HCT116 (cell line): ENCODE results near the gene EID2. TPM values are rescaled to one million over a fixed set of nuclear protein-coding genes. Genes with fewer than 3 reads are reported as not detected.

ENCODE experiments used
- ATAC-seq: fragments of 200-7000 bp; cut with Tn5 transposase; 2 replicates; pipeline ENCODE4 v1.9.1; 2020; ENCODE audit warnings: mild to moderate bottlenecking, moderate library complexity
- BruUV-seq: library from RNA; stranded (reverse); fragments of 400-500 nt; replicated peaks from 2 replicates; lab custom pipeline; 2021; lab: Mats Ljungman, UMichigan
- CTCF ChIA-PET: fragments of 300-600 bp; sonication (Branson Sonifier 250); formaldehyde crosslinking; loops from one replicate; lab custom pipeline; 2021; ENCODE audit warnings: antibody characterized with exemption; lab: Charles Lee
- POLR2A ChIA-PET: fragments of 300-600, 350-600 bp; sonication (Branson Sonifier 250); formaldehyde crosslinking; loops from one replicate; lab custom pipeline; 2021; ENCODE audit warnings: antibody characterized with exemption; lab: Charles Lee
- RAD21 ChIA-PET, 2 experiments: fragments of 300-600 bp; sonication (Branson Sonifier 250); formaldehyde crosslinking; loops; one replicate each; lab custom pipeline; 2023; ENCODE audit warnings: low total read pairs in 2 of 2; ENCODE audit not compliant: uncharacterized antibody in 2 of 2, unreplicated experiment in 2 of 2, low non-redundant PET in 1 of 2; lab: Charles Lee
- DNase-seq: peaks from one replicate; pipeline ENCODE4 v3.0.0-alpha.2; 2010; ENCODE audit warnings: low read depth, low spot score
- H2AFZ ChIP-seq: fragments of 200-600 bp; shearing (Covaris generic), sonication (generic); 2 replicates; pipeline ENCODE4 v1.6.1; 2017; ENCODE audit warnings: low read depth, mixed run types, mixed read lengths, antibody characterized with exemption, low read length; ENCODE audit not compliant: poor library complexity, severe bottlenecking
- H3K27ac ChIP-seq: 2 replicates; pipeline ENCODE4 v1.5.1; 2012; ENCODE audit warnings: low read depth, low read length
- H3K27me3 ChIP-seq: fragments of 200-600 bp; sonication (generic); 2 replicates; pipeline ENCODE4 v1.6.1; 2016; ENCODE audit warnings: mixed run types, low read length, mixed read lengths; ENCODE audit not compliant: insufficient read depth
- H3K36me3 ChIP-seq, 2 experiments: fragments of 200-500 bp in 1 of 2; fragments of 200-600 bp in 1 of 2; sonication (Bioruptor generic) in 1 of 2; sonication (generic) in 1 of 2; 2 replicates each; pipeline versions ENCODE4 v1.5.1 to v1.6.1; 2014 to 2016; ENCODE audit warnings: low read length in 2 of 2, inconsistent platforms in 1 of 2, mixed read lengths in 1 of 2, mixed run types in 1 of 2; ENCODE audit not compliant: insufficient read depth in 2 of 2, control insufficient read depth in 1 of 2
- H3K4me1 ChIP-seq, 2 experiments: fragments of 200-600 bp in 1 of 2; sonication (generic) in 1 of 2; 2 replicates each; pipeline versions ENCODE4 v1.5.1 to v1.6.1; 2012 to 2017; ENCODE audit warnings: low read length in 2 of 2, inconsistent platforms in 1 of 2, mild to moderate bottlenecking in 1 of 2, mixed read lengths in 1 of 2, mixed run types in 1 of 2, moderate library complexity in 1 of 2; ENCODE audit not compliant: insufficient read depth in 2 of 2, control insufficient read depth in 1 of 2
- H3K4me2 ChIP-seq: fragments of 200-600 bp; sonication (generic); 2 replicates; pipeline ENCODE4 v1.6.1; 2017; ENCODE audit warnings: mixed run types, low read length, mixed read lengths
- H3K4me3 ChIP-seq, 2 experiments: fragments of 200-600 bp in 1 of 2; sonication (generic) in 1 of 2; replicated peaks in 1 of 2; 2 replicates each; pipeline ENCODE4 v1.5.1; 2011 to 2016; ENCODE audit warnings: low read length in 2 of 2, control low read depth in 1 of 2, low read depth in 1 of 2, mild to moderate bottlenecking in 1 of 2, mixed read lengths in 1 of 2, mixed run types in 1 of 2
- H3K79me2 ChIP-seq: fragments of 200-600 bp; sonication (generic); 2 replicates; pipeline ENCODE4 v1.6.1; 2017; ENCODE audit warnings: mild to moderate bottlenecking, mixed run types, low read length, moderate library complexity, mixed read lengths; ENCODE audit not compliant: insufficient read depth
- H3K9ac ChIP-seq: fragments of 200-600 bp; sonication (generic); 2 replicates; pipeline ENCODE4 v1.6.1; 2016; ENCODE audit warnings: low read length, mixed read lengths
- H3K9me2 ChIP-seq: fragments of 200-600 bp; sonication (generic), shearing (Covaris generic); 2 replicates; pipeline ENCODE4 v1.6.1; 2017; ENCODE audit warnings: mixed run types, mild to moderate bottlenecking, moderate library complexity; ENCODE audit not compliant: insufficient read depth
- H3K9me3 ChIP-seq, 2 experiments: fragments of 200-500 bp in 1 of 2; fragments of 200-600 bp in 1 of 2; sonication (Bioruptor generic) in 1 of 2; sonication (generic) in 1 of 2; 2 replicates each; pipeline ENCODE4 v1.6.1; 2014 to 2017; ENCODE audit warnings: low read length in 2 of 2, mixed read lengths in 2 of 2, inconsistent platforms in 1 of 2, low read depth in 1 of 2, mild to moderate bottlenecking in 1 of 2, mixed run types in 1 of 2, moderate library complexity in 1 of 2; ENCODE audit not compliant: control insufficient read depth in 1 of 2, insufficient read depth in 1 of 2
- H4K20me1 ChIP-seq: fragments of 200-600 bp; sonication (generic), shearing (Covaris generic); 2 replicates; pipeline ENCODE4 v1.6.1; 2017; ENCODE audit warnings: mixed run types, mild to moderate bottlenecking, moderate library complexity; ENCODE audit not compliant: insufficient read depth
- CEBPB ChIP-seq: IDR thresholded peaks from 2 replicates; pipeline ENCODE4 v1.6.1; 2012; ENCODE audit warnings: low read depth
- EGR1 ChIP-seq: IDR thresholded peaks from 2 replicates; pipeline ENCODE4 v1.6.1; 2012; ENCODE audit warnings: low read depth
- FOSL1 ChIP-seq: IDR thresholded peaks from 2 replicates; pipeline ENCODE4 v1.6.1; 2012; ENCODE audit warnings: low read depth
- JUND ChIP-seq: IDR thresholded peaks from 2 replicates; pipeline ENCODE4 v1.6.1; 2012
- MAX ChIP-seq: IDR thresholded peaks from 2 replicates; pipeline ENCODE4 v1.6.1; 2012
- POLR2AphosphoS5 ChIP-seq: IDR thresholded peaks from 2 replicates; pipeline ENCODE4 v1.6.1; 2011; ENCODE audit warnings: mild to moderate bottlenecking, low read depth, low read length, moderate library complexity
- RAD21 ChIP-seq: IDR thresholded peaks from 2 replicates; pipeline ENCODE4 v1.6.1; 2012; ENCODE audit warnings: low read depth, mild to moderate bottlenecking
- SIN3A ChIP-seq: IDR thresholded peaks from 2 replicates; pipeline ENCODE4 v1.6.1; 2012; ENCODE audit warnings: low read depth
- SP1 ChIP-seq: IDR thresholded peaks from 2 replicates; pipeline ENCODE4 v1.6.1; 2012; ENCODE audit warnings: low read depth
- SRF ChIP-seq: IDR thresholded peaks from 2 replicates; pipeline ENCODE4 v1.6.1; 2012; ENCODE audit warnings: low read depth
- TCF7L2 ChIP-seq: IDR thresholded peaks from 2 replicates; pipeline ENCODE4 v1.7.0; 2011; ENCODE audit warnings: borderline replicate concordance, inconsistent platforms; ENCODE audit not compliant: insufficient read depth, insufficient read length; ENCODE audit errors: extremely low read depth
- YY1 ChIP-seq: IDR thresholded peaks from 2 replicates; pipeline ENCODE4 v1.6.1; 2011; ENCODE audit warnings: low read length, low read depth, moderate library complexity, mild to moderate bottlenecking; ENCODE audit not compliant: insufficient replicate concordance; ENCODE audit errors: extremely low read depth
- ZBTB33 ChIP-seq: IDR thresholded peaks from 2 replicates; pipeline ENCODE4 v1.6.1; 2011; ENCODE audit warnings: mild to moderate bottlenecking, low read length, moderate library complexity; ENCODE audit not compliant: insufficient replicate concordance; ENCODE audit errors: extremely low read depth
- ZFX ChIP-seq: fragments of 450-650 bp; IDR thresholded peaks from 2 replicates; pipeline ENCODE4 v1.6.1; 2017
- intact Hi-C: fragments of 100-400 bp; cut with micrococcal nuclease; formaldehyde crosslinking; loops from 2 replicates; pipeline ENCODE4 v1.10.0; 2022
- total RNA-seq: library from RNA; stranded (reverse); gene quantifications from one replicate; pipeline ENCODE4 v1.2.1, GENCODE V29; 2021; ENCODE audit not compliant: unreplicated experiment
- TF ChIP-seq, protein P1 (sequence below): IDR thresholded peaks from 2 replicates; pipeline ENCODE4 v1.6.1; 2012; ENCODE audit warnings: low read depth

The EID2 gene
- total RNA-seq, 1 experiment from 2014 or later, result 11.7 TPM

GRCh38 chr19:39518975-39519374 is 21.0 kb downstream of the EID2 start (continued):
- TF ChIP-seq, protein P1, sequence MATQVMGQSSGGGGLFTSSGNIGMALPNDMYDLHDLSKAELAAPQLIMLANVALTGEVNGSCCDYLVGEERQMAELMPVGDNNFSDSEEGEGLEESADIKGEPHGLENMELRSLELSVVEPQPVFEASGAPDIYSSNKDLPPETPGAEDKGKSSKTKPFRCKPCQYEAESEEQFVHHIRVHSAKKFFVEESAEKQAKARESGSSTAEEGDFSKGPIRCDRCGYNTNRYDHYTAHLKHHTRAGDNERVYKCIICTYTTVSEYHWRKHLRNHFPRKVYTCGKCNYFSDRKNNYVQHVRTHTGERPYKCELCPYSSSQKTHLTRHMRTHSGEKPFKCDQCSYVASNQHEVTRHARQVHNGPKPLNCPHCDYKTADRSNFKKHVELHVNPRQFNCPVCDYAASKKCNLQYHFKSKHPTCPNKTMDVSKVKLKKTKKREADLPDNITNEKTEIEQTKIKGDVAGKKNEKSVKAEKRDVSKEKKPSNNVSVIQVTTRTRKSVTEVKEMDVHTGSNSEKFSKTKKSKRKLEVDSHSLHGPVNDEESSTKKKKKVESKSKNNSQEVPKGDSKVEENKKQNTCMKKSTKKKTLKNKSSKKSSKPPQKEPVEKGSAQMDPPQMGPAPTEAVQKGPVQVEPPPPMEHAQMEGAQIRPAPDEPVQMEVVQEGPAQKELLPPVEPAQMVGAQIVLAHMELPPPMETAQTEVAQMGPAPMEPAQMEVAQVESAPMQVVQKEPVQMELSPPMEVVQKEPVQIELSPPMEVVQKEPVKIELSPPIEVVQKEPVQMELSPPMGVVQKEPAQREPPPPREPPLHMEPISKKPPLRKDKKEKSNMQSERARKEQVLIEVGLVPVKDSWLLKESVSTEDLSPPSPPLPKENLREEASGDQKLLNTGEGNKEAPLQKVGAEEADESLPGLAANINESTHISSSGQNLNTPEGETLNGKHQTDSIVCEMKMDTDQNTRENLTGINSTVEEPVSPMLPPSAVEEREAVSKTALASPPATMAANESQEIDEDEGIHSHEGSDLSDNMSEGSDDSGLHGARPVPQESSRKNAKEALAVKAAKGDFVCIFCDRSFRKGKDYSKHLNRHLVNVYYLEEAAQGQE, result no peak
- TF ChIP-seq SRF (no peak), JUND (no peak), ZFX (no peak), POLR2AphosphoS5 (no peak), MAX (no peak), SIN3A (no peak), TCF7L2 (no peak), YY1 (no peak), FOSL1 (no peak)

DNA sequence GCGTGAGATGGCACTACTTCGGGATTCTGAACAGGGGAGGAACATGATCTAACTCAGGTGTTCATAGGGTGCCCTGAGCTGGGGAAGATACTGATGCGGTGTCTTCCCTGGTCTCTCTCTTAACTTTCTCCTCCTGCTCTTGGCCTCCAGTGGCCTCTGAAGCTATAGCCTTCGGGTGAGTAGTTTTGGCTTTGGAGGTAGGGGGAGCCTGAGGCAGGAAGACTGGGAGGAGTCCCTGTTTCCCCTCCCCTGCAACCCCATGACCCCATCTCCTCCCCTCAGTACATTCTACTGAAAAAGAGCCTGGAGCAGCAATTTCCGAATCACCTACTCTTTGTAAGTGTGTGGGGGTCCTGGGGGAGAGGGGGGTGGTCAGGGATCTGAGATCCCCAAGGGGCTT is 21.5 kb downstream of the EID2 start:
- H3K79me2 ChIP-seq, result no peaks in the 10 kb centered on the region
- no peaks in the 10 kb centered on the region for H3K36me3 ChIP-seq
- no peak overlapping the region for H3K9ac ChIP-seq
- RAD21 ChIA-PET, result interaction anchor here in 1 of 2 experiments (0.6 kb wide), 1 partner anchor 1785 kb away, joined by 3 read pairs; no protein-coding TSS in a partner anchor
- H3K4me2 ChIP-seq, result no peak overlapping the region
- no peak overlapping the region for H3K4me3 ChIP-seq
- no peaks in the 10 kb centered on the region for H4K20me1 ChIP-seq
- no TSS peak for BruUV-seq
- H3K4me1 ChIP-seq, result no peaks in the 10 kb centered on the region
- H3K9me2 ChIP-seq, result no peaks in the 10 kb centered on the region
- no peaks in the 10 kb centered on the region for H3K9me3 ChIP-seq
- H3K27ac ChIP-seq, result no peak overlapping the region
- ATAC-seq (no peak), DNase-seq (no peak)
- intact Hi-C loops, result no loop called here
- CTCF ChIA-PET, result interaction anchor here (1.6 kb wide), 1 partner anchor 16 kb away, joined by 5 read pairs; no protein-coding TSS in a partner anchor
- TF ChIP-seq EGR1 (no peak), TCF7L2 (no peak), SIN3A (no peak), CEBPB (no peak), SP1 (no peak), ZBTB33 (no peak), ZFX (no peak), RAD21 (no peak), POLR2AphosphoS5 (no peak)
- H2AFZ ChIP-seq, result no peak overlapping the region
- H3K27me3 ChIP-seq, result no peaks in the 10 kb centered on the region
- POLR2A ChIA-PET, result no interaction called here
